Measurements from ENCODE around the gene ID2. TPM values are rescaled to one million over a fixed set of nuclear protein-coding genes. Genes with fewer than 3 reads are reported as not detected.
A peak's percentile ranks its signal among the peaks of the same experiment; 100 is the strongest.

The ID2 gene
- total and polyA plus RNA-seq, 3 donors from 2014 or later: 31.3 to 87.2 (median 48.8) TPM

DNA sequence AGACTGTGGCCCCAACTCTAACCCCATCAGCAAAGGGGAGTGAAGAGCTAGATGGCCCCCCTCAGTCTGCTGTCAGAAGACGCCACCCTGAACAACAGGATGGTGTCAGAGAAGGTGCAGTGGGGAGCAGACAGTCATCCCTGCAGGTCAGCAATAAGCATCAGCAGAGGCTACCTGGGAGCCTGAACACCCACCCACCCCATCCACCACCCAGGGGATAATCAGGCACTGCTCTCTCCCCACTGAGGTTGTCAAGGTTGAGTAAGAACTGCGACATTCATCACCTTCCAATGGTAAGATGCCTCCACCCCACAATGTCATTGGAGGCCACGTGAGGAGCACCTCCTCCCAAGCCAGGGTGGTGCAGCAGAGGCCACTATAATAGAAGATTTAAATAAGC lies 8.5 kb upstream of the ID2 start:
- no peaks in the 10 kb centered on the region for H3K27me3 ChIP-seq
- intact Hi-C loops (cut with DNase I; ENCODE audit: low total_unique reads): no loop called here
- peaks cover 8% of the 10 kb centered on the region for H3K4me1 ChIP-seq
- WGBS, 2 donors: 86 to 91% methylated on average over 1 to 3 of the region's 3 CpGs
- no peak for TF ChIP-seq POLR2A (IDR thresholded peaks at IDR 0.05)
- H3K4me3 ChIP-seq: no peak overlapping the region
- H3K27ac ChIP-seq: no peak overlapping the region
- no peaks in the 10 kb centered on the region for H3K9me3 ChIP-seq
- no peaks in the 10 kb centered on the region for H3K36me3 ChIP-seq (ENCODE audit: low read depth, missing control alignments)
- DNase-seq: no peak

- DNase-seq: no peak
- H3K4me3 ChIP-seq: no peak overlapping the region
- H3K4me1 ChIP-seq: peaks cover 8% of the 10 kb centered on the region
- no peaks in the 10 kb centered on the region for H3K27me3 ChIP-seq
- no peaks in the 10 kb centered on the region for H3K36me3 ChIP-seq (ENCODE audit: low read depth, missing control alignments)
- no peak overlapping the region for H3K27ac ChIP-seq
- intact Hi-C loops (cut with DNase I; ENCODE audit: low total_unique reads): no loop called here
- TF ChIP-seq POLR2A (IDR thresholded peaks at IDR 0.05) (no peak), CTCF (IDR thresholded peaks at IDR 0.05) (no peak)
- H3K9me3 ChIP-seq: no peaks in the 10 kb centered on the region
- 76 to 79% methylated on average over 8 of the region's 8 CpGs for WGBS, 2 donors
These were observed 7.3 kb upstream of the ID2 start for GRCh38 chr2:8674420-8675009.

GRCh38 chr2:8675543-8675942 lies 6.3 kb upstream of the ID2 start:
- WGBS, 2 donors: 44 to 56% methylated on average over 5 of the region's 5 CpGs
- no peak for DNase-seq
- Histone ChIP-seq H3K36me3 (ENCODE audit: low read depth, missing control alignments) (no peaks in the 10 kb centered on the region), H3K27ac (peak overlapping the region in 1 of 2 donors; percentile 97), H3K9me3 (no peaks in the 10 kb centered on the region), H3K4me1 (peaks cover 16% of the 10 kb centered on the region), H3K4me3 (no peak overlapping the region), H3K27me3 (no peaks in the 10 kb centered on the region)
- intact Hi-C loops (cut with DNase I; ENCODE audit: low total_unique reads): no loop called here
- no peak for TF ChIP-seq CTCF (IDR thresholded peaks at IDR 0.05)
- TF ChIP-seq POLR2A (IDR thresholded peaks at IDR 0.05): no peak

- peak; percentile 85 for DNase-seq
- H3K27ac ChIP-seq: peak overlapping the region; percentile 61 to 97
- peaks cover 20% of the 10 kb centered on the region for H3K4me1 ChIP-seq
- WGBS, 2 donors: 8 to 11% methylated on average over 29 to 51 of the region's 51 CpGs
- TF ChIP-seq POLR2A (IDR thresholded peaks at IDR 0.05) (no peak), CTCF (IDR thresholded peaks at IDR 0.05) (no peak)
- H3K27me3 ChIP-seq: no peaks in the 10 kb centered on the region
- peak overlapping the region; percentile 33 to 50 for H3K4me3 ChIP-seq
- no peaks in the 10 kb centered on the region for H3K9me3 ChIP-seq
- no peaks in the 10 kb centered on the region for H3K36me3 ChIP-seq (ENCODE audit: low read depth, missing control alignments)
- intact Hi-C loops (cut with DNase I; ENCODE audit: low total_unique reads): no loop called here
These were observed 5.5 kb upstream of the ID2 start for GRCh38 chr2:8676191-8676920.

GRCh38 chr2:8676921-8677645 lies 4.8 kb upstream of the ID2 start:
- WGBS, 2 donors: 3 to 7% methylated on average over 26 to 35 of the region's 35 CpGs
- intact Hi-C loops (cut with DNase I; ENCODE audit: low total_unique reads): no loop called here
- Histone ChIP-seq H3K27ac (peak overlapping the region; percentile 61 to 97), H3K4me1 (peaks cover 20% of the 10 kb centered on the region), H3K36me3 (ENCODE audit: low read depth, missing control alignments) (no peaks in the 10 kb centered on the region), H3K4me3 (peak overlapping the region; percentile 33 to 50), H3K9me3 (no peaks in the 10 kb centered on the region), H3K27me3 (no peaks in the 10 kb centered on the region)
- TF ChIP-seq POLR2A (IDR thresholded peaks at IDR 0.05): no peak
- no peak for TF ChIP-seq CTCF (IDR thresholded peaks at IDR 0.05)
- no peak for DNase-seq
